ENCODE results near the gene FBXW9.
A peak's percentile ranks its signal among the peaks of the same experiment; 100 is the strongest.
"Not testable (repeated sequence)": the region's sequence is repeated elsewhere in the genome, so short reads cannot be mapped to it uniquely, and the experiment has no call there.

The FBXW9 gene

DNA sequence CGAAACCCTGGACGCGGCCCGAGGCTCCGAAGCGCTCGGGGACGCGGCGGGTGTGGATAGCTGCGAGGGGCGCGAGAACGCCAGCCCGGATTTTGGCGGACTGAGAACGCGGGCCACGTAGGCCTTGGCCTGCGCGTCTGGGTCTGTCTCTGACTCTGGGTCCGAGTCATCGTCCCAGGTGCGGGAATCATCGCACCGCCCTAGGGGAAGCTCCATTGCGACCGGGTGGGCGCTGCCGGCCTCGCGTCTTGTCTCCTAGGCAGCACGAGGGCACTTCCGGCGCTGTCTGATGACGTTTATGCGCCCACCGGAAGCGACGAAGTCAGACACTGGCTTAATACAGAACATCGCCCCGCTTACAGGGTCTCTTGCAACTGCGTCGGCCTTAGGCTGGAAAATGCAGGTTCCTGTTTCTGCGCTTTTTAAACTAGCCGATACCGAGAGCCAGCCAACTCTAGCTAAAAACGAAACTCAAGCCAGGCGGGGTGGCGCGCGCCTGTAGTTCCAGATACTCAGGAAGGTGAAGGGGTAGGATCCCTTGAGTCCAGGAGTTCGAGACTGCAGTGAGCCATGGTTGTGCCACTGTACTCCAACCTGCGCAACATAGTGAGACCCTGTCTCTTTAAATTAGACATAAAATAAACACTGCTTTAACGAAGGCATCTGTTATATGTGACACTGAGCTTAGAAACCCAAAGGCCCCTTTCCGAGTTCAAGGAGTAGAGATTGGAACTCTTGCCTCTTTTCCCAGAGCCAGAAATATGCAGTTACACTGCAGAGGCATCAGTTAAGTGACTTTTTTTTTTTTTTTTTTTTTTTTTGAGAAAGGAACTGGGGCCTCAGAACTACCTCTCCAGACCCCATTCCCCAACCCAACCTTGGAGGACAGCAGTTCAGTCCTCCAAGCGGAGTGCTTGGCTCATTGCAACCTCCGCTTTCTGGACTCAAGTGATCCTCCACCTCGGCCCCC lies at the start of gene FBXW9:
FBXW9 (minus strand) TSS at position 266 of the 970 bp plus-strand sequence; CDS start at position 216, 50 bp downstream.
- peak; percentile 3 for DNase-seq

DNA sequence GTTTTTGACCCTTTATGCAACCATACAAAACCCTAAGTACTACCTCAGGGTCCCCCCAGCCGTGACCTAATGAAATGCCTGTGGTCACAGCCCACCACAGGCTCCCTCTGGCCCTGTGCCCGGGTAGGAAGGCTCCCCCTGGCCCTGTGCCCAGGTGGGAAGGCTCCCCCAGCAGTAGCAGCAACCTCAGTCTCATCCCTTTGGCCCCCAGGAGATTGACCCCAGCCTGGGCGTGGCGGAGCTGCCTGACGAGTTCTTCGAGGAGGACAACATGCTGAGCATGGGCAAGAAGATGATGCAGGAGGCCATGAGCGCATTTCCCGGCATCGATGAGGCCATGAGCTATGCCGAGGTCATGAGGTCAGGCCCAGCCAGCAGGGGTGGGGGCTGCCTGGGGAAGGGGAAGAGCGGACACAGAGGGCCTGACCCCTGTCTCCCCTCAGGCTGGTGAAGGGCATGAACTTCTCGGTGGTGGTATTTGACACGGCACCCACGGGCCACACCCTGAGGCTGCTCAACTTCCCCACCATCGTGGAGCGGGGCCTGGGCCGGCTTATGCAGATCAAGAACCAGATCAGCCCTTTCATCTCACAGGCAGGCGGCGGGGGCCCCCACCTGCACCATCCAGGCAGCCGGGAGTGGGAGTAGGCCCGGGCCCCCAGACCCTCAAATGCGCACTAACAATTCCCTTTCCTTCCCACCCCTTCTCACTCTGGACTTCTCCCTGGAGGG lies 48.9 kb upstream of the FBXW9 start:
- DNase-seq = no peak

DNA sequence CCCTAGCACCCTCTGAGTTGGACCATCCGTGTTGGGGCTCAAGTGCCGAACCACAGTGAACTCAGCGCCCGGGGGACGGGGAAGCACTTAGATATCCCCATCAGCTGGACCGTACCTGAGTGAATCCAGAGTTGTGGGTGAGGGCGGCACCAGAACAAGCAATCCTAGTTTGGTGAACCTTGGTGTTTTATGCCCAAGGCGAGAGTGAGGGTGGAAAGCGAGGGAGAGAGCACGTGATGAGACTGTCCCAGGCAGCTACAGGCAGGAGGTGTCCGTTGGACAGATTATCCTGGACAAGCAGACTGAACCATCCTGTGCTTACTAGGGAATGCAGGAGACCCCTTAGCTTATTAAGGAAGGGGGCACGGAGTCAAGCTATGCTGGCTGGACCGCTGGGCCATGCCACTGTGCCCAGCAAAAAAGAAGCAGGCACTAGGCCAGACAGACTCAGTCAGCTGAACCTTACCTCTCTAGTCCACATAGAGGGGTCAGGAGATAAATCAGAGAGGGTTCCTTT lies 41.5 kb upstream of the FBXW9 start:
- DNase-seq = no peak

DNA sequence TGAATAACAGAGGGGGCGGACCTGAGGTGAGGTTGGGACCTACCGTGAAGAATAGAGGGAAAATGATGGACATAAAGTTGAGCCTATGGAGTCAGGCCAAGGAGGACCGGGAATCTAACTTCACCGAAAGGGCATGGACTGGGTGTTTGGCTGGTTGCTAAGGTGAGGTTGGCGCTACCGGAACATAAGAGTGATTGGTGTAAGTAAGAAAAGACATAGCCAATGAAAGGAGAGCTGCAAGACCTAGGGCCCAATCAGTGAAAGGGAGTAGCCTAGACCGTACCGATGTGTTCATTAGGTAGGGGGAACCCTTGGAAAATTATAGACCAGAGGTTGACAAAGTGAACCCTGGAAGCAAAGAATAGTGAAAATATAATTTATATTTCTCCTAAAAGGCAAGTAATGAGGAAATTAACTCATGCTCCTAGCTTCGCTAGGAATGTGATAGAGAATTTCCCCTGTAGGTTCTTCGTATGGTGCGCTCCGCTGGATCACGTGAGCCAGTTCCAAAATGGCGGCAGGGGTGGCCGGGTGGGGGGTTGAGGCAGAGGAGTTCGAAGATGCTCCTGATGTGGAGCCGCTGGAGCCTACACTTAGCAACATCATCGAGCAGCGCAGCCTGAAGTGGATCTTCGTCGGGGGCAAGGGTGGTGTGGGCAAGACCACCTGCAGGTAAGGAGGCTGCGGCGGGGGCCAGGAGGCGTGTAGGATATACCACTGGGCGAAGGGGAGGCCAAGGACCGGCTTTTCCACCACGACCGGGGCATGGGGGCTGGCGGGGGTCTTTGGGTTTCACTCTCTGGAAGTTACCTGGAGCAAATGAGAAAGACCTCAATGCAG lies 40.8 kb upstream of the FBXW9 start, which contains the start of gene GET3:
GET3 (plus strand) TSS at position 503 of the 840 bp plus-strand sequence; CDS start at position 512, 9 bp downstream.
- DNase-seq = peak; percentile 99

DNA sequence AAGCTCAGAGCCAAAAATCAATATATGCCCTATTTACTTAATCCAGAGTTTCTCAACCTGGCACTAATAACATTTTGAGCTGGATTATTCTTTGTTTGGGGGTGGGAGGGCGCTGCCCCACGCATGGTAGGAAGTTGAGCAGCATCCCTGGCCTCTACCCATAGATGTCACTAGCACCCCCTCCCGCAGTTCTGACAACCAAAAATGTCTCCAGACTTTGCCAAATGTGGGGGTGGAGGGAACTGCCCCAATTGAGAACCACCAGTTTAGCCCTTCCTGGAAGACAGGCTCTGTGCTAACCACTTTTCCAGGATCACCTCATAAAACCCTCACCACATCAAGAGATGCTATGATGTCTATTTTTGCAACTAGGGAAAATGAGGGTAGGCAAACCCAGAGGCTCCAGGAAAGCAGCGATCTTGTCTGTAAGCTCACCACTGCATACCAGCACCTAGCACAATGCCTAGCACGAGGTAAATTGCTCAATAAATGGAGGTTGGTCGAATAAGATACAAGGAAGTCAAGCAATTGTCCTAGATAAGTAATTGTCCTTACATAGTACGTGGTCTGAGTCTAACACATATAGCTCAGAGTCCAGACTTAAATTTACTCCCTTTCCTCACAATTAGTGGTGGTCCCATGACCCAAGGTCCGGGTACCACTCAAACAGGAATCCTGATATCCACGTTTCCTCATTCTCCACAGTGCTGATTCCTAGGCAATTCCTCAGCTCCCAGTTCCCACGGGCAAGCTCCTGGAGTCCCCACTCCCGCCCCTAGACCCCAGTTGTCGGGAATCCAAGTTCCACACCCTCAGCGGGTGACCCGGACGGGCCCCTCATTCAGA lies 37.2 kb upstream of the FBXW9 start:
- DNase-seq = no peak

DNA sequence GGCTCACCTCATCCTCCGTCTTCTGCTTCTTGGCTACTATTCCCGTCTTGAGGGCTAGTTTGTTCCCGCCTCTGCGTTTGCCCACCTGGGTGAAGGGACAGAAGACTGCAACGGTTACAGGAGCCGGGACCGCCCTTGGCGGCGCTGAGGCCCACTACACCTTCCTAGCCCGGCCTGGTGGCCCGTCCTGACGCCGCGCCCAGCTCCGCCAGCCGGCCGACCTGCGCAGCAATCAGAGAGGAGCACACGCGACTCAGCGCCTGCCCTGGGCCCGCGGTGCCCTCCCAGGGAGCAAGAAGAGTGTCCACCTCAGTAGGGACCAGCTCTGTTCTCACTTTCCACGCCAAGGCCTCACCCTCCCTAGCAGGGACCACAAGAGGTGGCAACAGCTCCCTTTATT lies 34.9 kb upstream of the FBXW9 start:
- DNase-seq = no peak

DNA sequence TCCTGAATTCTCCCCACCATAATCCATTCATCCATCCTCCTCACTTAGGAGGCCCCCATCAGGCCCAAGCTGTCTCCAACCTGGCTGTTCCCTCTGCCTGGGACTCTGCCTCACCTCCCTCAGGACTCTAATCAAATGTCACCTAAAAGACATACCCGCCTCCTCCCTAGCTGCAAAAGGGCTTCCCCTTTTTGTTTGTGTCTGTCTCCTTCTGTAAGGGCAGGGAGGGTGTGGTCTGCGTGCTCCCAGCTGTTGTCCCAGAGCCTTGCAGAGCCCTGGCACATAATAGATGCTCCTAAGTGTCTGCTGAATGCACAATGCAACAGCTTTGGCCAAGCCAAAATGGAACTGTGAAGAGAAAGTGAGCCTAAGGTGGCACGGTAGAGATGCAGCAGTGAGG lies 33.6 kb upstream of the FBXW9 start:
- DNase-seq = no peak

DNA sequence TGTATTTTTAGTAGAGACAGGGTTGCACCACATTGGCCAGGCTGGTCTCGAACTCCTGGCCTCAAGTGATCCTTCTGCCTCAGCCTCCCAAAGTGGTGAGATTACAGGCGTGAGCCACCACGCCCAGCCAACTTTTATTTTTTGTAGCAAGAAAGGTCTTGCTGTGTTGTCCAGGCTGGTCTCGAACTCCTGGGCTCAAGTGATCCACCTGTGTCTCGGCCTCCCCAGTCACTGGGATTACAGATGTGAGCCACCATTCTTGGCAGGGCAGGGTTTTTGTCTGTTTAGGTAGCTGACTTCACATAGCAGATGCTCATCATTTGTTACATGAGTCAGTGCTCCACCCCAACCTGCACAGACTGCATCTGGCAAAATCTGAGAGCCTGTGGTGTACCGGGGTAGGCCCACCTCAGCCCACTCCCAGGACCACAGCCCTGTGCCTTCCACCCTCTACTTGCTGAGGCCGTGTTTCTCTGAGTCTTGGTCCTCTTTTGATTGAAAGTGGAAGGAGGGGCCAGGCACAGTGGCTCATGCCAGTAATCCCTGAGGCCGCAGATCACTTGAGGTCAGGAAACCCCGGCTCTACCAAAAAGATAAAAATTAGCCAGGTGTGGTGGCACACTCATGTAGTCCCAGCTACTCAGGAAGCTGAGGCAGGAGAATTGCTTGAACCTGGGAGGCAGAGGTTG lies 31.5 kb upstream of the FBXW9 start:
- DNase-seq = no peak

DNA sequence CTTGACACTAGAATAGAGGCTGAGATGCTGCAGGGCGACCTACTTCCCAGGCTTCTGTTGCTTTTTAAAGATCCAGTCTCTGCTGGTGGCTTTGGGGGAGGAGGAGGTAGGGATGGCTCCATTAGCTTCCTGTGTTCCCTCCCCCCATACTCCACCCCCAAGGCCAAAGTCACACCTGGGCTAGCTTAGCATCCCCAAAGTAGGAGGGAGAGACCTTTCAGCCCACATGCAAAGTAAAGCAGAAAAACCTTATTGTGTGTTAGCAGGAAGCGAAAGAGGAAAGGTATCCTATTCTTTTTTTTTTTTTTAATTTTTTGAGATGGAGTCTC lies 30.5 kb upstream of the FBXW9 start:
- DNase-seq = no peak

DNA sequence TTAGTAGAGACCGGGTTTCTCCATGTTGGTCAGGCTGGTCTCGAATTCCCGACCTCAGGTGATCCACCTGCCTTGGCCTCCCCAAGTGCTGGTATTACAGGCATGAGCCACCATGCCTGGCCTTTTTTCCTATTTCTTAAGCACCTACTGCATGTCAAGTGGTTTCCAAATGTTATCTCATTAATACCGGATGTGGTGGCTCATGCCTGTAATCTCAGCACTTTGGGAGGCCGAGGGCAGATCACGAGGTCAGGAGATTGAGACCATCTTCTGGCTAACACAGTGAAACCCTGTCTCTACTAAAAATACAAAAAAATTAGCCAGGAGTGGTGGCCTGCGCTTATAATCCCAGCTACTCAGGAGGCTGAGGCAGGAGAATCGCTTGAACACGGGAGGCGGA lies 29.2 kb upstream of the FBXW9 start:
- not testable (repeated sequence) for DNase-seq

DNA sequence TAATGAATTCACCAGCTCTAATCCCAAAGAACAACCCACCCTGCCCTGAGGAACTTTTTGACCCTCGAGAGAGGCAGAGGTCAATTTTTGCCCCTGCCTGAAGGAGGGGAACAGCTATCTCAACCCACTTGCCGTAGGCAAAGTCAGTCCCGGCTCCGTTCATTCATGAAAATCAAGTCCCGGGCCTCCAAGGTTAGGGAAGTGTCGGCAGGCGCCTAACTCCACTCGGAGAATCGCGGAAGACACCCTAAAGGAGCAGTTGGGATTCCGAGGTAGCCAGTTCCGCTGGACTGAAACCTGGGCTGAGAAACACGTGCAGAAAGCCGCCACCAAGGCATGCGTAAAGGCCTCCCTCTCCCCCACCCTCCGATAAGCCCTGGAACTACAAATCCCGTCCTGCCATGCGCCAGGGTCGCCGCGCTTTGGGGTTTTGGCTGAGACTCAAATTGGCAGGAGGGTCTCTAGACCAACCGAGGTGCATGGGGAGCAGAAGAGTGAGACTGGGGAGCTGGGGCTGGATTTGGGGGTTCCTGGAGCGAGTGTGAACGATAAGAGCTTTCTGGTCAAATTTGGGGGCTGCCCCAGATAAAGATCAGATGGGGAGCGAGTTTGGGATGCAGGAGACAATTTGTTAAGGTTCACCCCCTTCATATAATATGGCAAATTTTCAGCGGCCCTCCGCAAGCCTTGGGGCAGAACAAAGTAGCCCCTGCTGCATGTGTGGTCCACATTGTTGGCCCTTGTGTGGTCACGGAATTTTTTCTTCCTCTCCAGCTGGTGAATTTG lies 27.4 kb upstream of the FBXW9 start, which contains the start of gene TNPO2:
TNPO2 (minus strand) TSS at position 292 of the 786 bp plus-strand sequence. CDS start 2,955 bp downstream, outside the sequence.
- peak; percentile 22 for DNase-seq

DNA sequence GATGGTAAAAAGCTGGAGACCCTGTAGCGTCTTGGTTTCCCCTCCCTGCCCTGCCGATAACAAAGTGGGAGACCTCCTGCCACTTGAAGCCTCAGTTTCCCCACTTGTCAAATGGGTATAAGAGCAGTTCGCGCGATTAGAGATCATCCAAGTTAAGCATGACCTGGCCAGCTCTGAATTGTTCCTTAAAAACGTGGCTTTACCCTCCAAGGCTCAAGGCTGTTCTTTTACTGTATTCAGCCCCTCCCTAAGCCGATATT lies 26.9 kb upstream of the FBXW9 start:
- DNase-seq = no peak

DNA sequence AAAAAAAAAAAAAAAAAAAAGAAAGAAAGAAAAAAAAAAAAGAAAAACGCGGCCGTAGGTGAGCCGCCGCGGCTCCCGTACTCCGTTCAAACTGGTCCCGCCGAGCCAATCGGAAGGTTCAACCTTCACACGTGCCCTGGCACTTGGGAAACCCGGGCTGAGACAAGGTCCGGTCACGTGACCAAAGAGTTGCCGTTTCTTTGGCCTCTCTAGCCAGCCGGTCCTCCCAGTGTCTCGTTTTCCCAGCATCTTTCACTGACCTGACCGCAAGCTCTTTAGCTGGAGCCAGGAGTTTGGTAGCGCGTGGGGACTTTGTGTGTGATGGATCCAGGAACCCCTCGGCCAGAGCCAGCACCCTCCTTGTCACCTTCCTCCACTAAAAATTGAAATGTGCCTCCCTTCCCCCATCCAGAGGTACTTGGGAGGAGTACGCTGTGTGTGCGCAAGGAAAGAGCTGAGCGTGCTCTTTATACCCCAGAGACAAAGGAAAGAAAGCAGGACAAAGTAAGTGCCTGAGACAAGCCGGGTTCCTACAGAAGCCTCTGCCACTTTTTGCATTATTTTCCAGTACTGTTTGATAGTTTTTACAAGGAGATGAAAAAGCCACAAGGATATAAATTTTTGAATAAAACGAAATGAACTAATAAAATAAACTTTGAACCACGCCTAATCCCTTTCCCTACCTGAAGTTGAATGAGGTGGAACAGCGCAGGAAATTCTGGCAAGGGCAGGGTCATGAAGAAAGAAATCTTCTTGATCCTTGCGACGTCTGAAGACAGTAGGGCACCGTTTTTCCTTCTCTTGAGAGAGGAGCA lies 26.3 kb upstream of the FBXW9 start:
- peak; percentile 93 for DNase-seq

DNA sequence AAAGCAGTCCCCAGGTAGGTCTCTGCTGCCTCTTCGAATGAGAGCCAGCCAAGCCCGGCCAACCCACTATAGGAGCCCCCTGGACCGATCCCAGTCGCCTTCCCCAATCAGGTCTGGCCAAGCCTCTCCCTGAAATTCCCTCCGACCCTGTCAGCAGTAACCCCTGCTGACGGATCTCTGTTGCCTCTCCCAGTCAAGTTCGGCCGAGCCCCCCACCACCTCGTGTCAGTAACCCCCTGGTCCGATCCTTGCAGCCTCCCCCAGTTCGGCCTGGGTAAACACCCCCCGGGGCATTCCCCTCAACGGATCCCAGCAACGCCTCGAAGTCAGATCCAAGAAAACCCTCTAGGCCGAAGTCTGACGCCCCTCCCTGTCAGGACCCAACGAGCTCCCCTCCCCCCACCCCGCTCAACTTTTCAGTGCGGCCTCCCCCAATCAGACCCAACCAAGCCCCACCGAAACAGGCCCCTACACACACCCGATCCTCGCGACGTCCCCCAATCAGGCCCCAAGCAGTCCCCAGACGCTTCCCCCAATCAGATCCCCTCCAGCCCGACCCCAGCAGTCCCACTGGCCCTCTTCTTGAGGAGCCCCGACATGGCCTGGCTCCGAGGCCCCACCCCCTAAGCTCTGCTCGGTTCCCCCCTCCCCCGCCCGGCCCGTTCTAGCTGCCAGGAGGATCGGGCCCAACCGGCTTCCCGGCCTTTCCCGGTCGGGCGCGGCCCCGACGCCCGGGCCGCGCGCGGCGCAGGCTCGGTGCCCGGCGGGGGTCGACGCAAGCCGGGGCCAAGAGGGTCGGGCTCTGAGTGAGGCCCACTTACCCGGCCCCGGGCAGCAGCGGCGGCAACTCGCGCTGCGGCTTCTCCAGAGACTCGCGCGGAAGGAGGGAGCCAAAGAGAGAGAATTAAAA lies 25.5 kb upstream of the FBXW9 start:
- DNase-seq = no peak

DNA sequence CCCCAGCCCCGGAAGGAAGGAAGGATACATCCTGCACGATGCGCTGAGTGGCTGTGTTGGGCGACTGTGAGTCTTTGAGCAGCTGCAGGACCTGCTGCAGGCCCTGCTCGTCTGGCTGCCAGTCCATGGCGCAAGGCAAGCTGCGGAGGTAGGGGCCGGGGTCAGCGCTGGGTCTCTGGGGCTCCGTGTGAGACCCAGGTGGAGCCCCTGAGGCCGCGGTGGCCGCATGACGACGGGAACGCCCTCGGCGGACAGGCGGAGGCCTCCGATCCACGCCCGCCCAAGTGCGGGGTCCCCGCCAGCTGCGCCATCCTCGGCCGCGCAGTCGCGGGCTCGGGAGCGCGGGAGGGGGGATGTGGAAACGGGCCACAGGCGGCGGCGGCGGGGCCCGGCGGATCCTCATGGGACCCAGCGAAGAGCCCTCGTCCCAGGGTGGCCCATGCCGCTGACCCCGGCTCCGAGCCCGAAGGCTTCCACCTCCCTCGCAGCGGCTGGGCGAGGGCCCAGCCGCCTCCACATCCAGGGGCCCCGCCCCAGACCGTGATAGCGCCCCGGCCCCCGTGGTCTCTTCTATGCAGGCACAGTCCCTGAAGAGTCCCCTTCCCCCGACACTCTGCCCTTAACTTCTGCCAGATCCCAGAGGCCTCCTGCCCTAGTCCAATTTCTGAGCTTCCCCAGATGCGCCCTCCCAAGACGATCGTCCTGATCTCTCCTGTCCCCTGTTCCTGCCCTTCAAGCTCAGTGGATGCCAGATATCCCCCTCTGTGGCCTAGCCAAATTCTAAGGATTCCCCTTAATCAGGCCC lies 24.6 kb upstream of the FBXW9 start:
- DNase-seq = no peak

DNA sequence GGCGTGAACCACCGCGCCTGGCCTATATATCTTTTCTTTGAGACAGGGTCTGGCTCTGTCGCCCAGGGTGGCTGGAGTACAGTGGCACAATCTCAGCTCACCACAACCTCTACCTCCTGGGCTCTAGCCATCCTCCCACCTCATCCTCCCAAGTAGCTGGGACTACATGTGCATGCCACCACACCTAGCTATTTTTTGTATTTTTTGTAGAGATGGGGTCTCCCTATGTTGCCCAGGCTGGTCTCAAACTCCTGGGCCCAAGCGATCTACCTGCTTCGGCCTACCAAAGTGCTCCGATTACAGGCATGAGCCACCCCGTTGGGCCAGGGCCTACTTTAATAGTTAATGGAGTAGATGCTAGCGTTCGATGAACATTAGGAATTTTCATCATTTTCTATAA lies 23.9 kb upstream of the FBXW9 start:
- DNase-seq = no peak

DNA sequence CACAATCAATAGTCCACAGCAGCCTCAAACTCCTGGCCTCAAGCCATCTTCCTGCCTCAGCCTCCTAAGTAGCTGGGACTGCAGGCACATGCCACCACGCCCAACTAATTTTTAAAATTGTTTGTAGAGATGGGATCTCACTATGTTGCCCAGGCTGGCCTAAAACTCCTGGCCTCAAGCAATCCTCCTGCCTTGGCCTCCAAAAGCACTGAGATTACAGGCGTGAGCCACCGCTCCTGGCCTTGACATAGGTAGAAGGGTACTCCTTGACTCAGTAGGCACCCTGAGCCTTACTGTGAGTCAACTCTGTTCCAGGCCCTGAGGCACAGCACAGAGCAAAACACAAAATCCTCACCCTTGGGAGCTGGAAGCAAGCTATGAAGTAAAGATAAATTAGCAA lies 19.5 kb upstream of the FBXW9 start:
- no peak for DNase-seq

DNA sequence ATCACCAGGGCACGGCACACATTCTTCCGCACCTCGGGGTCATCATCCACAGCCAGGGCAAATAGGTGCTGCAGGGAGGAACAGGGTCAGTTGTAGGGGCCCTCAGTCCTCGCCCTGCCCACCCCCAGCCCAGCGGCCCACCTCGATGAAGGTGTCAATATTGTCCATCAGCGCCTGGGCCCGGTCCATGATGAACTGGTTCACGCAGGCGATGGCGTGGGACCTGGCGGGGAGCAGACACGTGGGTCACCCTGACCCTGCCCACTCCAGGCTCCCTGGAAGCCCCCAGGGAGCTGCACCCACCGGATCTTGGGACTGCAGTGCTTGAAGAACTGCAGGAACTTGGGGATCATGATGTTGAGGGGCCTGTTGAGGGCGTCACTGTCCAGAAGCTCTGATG lies 18.7 kb upstream of the FBXW9 start:
- DNase-seq = no peak
